Skeletal muscle tissue (tissue), 4 donors: Measurements from ENCODE around the gene PRPSAP1. TPM values are rescaled to one million over a fixed set of nuclear protein-coding genes. Genes with fewer than 3 reads are reported as not detected.
"Not testable (repeated sequence)": the region's sequence is repeated elsewhere in the genome, so short reads cannot be mapped to it uniquely, and the experiment has no call there.

ENCODE experiments used
- H3K27ac ChIP-seq: one replicate; pipeline ENCODE4 v1.7.0; 2013; ENCODE audit warnings: mild to moderate bottlenecking, low read depth, low read length, inconsistent platforms
- H3K27me3 ChIP-seq, 3 donors: one replicate each; pipeline ENCODE4 v1.7.0; 2013; ENCODE audit warnings: low read length in 3 of 3; ENCODE audit not compliant: control insufficient read depth in 3 of 3, insufficient read depth in 3 of 3
- H3K36me3 ChIP-seq, 3 donors: one replicate each; pipeline ENCODE4 v1.7.0; 2013; ENCODE audit warnings: low read length in 3 of 3; ENCODE audit not compliant: control insufficient read depth in 3 of 3, insufficient read depth in 3 of 3
- H3K4me1 ChIP-seq, 3 donors: one replicate each; pipeline ENCODE4 v1.7.0; 2013; ENCODE audit warnings: low read length in 3 of 3, mild to moderate bottlenecking in 3 of 3; ENCODE audit not compliant: control insufficient read depth in 3 of 3, insufficient read depth in 3 of 3
- H3K4me3 ChIP-seq, 3 donors: one replicate each; pipeline ENCODE4 v1.7.0; 2013; ENCODE audit warnings: low read length in 3 of 3
- H3K9ac ChIP-seq, 3 donors: one replicate each; pipeline ENCODE4 v1.7.0; 2013; ENCODE audit warnings: low read length in 3 of 3, mild to moderate bottlenecking in 3 of 3, moderate library complexity in 2 of 3, low read depth in 1 of 3
- H3K9me3 ChIP-seq, 3 donors: one replicate each; pipeline ENCODE4 v1.7.0; 2013; ENCODE audit warnings: low read length in 3 of 3; ENCODE audit not compliant: control insufficient read depth in 3 of 3
- total RNA-seq: library from RNA; depleted of rRNA; stranded (reverse); fragments of >200 nt; gene quantifications from one replicate; pipeline ENCODE4 v1.2.3, GENCODE V29; 2014
- donor health status: Osteomylitis.

PRPSAP1 gene
- total RNA-seq, 1 donor from 2014 or later, result 24.0 TPM

GRCh38 chr17:76346936-76347335 lies 6.8 kb downstream of the PRPSAP1 start:
- not testable (repeated sequence) for H3K4me3 ChIP-seq, H3K4me1 ChIP-seq, H3K9ac ChIP-seq, H3K27ac ChIP-seq, H3K27me3 ChIP-seq, H3K9me3 ChIP-seq
- peaks cover 19 to 29% (median 23%) of the 10 kb centered on the region in 3 donors for H3K36me3 ChIP-seq

- peaks cover 21 to 30% (median 24%) of the 10 kb centered on the region in 3 donors for H3K36me3 ChIP-seq
- no peak overlapping the region for H3K4me3 ChIP-seq
Measured at GRCh38 chr17:76345377-76345974, 8.2 kb downstream of the PRPSAP1 start.

GRCh38 chr17:76343106-76343505 lies 10.6 kb downstream of the PRPSAP1 start:
- Histone ChIP-seq H3K36me3 (peaks cover 21 to 30% (median 24%) of the 10 kb centered on the region in 3 donors), H3K27me3 (no peaks in the 10 kb centered on the region), H3K4me3 (no peak overlapping the region), H3K9me3 (no peaks in the 10 kb centered on the region), H3K27ac (no peak overlapping the region), H3K9ac (no peak overlapping the region), H3K4me1 (no peaks in the 10 kb centered on the region)

More at GRCh38 chr17:76345377-76345974, 8.2 kb downstream of the PRPSAP1 start:
- Histone ChIP-seq H3K9ac (no peak overlapping the region), H3K27ac (no peak overlapping the region), H3K4me1 (no peaks in the 10 kb centered on the region), H3K9me3 (no peaks in the 10 kb centered on the region), H3K27me3 (no peaks in the 10 kb centered on the region)

GRCh38 chr17:76341301-76341700 lies 12.4 kb downstream of the PRPSAP1 start:
- Histone ChIP-seq H3K9me3 (no peaks in the 10 kb centered on the region), H3K27ac (no peak overlapping the region), H3K36me3 (peaks cover 17 to 24% (median 17%) of the 10 kb centered on the region in 3 donors)

GRCh38 chr17:76337413-76337777 lies 16.3 kb downstream of the PRPSAP1 start:
- Histone ChIP-seq H3K4me3 (no peak overlapping the region), H3K27ac (no peak overlapping the region), H3K27me3 (no peaks in the 10 kb centered on the region), H3K36me3 (peaks cover 4 to 8% (median 5%) of the 10 kb centered on the region in 3 donors), H3K9me3 (no peaks in the 10 kb centered on the region), H3K4me1 (peaks cover 2 to 4% (median 3%) of the 10 kb centered on the region in 3 donors), H3K9ac (peak overlapping the region in 1 of 3 donors; percentile 8)

More at GRCh38 chr17:76341301-76341700, 12.4 kb downstream of the PRPSAP1 start:
- Histone ChIP-seq H3K9ac (no peak overlapping the region), H3K4me1 (no peaks in the 10 kb centered on the region), H3K27me3 (no peaks in the 10 kb centered on the region), H3K4me3 (no peak overlapping the region)

- Histone ChIP-seq H3K4me1 (peaks cover 6 to 8% (median 7%) of the 10 kb centered on the region in 3 donors), H3K27ac (no peak overlapping the region), H3K4me3 (no peak overlapping the region), H3K36me3 (peaks cover 1 to 7% (median 1%) of the 10 kb centered on the region in 3 donors), H3K9me3 (no peaks in the 10 kb centered on the region), H3K9ac (no peak overlapping the region), H3K27me3 (no peaks in the 10 kb centered on the region)
Measured at GRCh38 chr17:76336756-76337412, 16.8 kb downstream of the PRPSAP1 start.

GRCh38 chr17:76335716-76336381 lies 17.9 kb downstream of the PRPSAP1 start:
- Histone ChIP-seq H3K27ac (no peak overlapping the region), H3K4me1 (peaks cover 6 to 8% (median 7%) of the 10 kb centered on the region in 3 donors), H3K9ac (no peak overlapping the region), H3K36me3 (peaks cover 0 to 6% (median 0%) of the 10 kb centered on the region in 3 donors), H3K4me3 (no peak overlapping the region), H3K9me3 (no peaks in the 10 kb centered on the region), H3K27me3 (no peaks in the 10 kb centered on the region)

- Histone ChIP-seq H3K9ac (no peak overlapping the region), H3K27me3 (no peaks in the 10 kb centered on the region), H3K27ac (no peak overlapping the region), H3K4me3 (no peak overlapping the region), H3K4me1 (peaks cover 6 to 8% (median 7%) of the 10 kb centered on the region in 3 donors), H3K36me3 (peaks cover 2 to 15% (median 9%) of the 10 kb centered on the region in 3 donors), H3K9me3 (no peaks in the 10 kb centered on the region)
Measured at GRCh38 chr17:76333673-76334505, 19.8 kb downstream of the PRPSAP1 start.

GRCh38 chr17:76331083-76331482 lies 22.6 kb downstream of the PRPSAP1 start:
- Histone ChIP-seq H3K9me3 (no peaks in the 10 kb centered on the region), H3K36me3 (peaks cover 4 to 22% (median 13%) of the 10 kb centered on the region in 3 donors), H3K27ac (no peak overlapping the region), H3K9ac (no peak overlapping the region), H3K4me3 (no peak overlapping the region), H3K4me1 (peaks cover 6 to 8% (median 7%) of the 10 kb centered on the region in 3 donors), H3K27me3 (no peaks in the 10 kb centered on the region)
